ENCODE results near the gene GYG1.

GRCh38 chr3:149007567-149008257 lies 16.4 kb downstream of the GYG1 start:
- TF ChIP-seq CTCF (IDR thresholded peaks at IDR 0.05; ENCODE audit: low read length) (no peak), EZH2 (IDR thresholded peaks at IDR 0.05; ENCODE audit: borderline replicate concordance, low read length) (no peak)
